OCI-M1 (cell line): ENCODE data around the gene OPHN1.
A peak's percentile ranks its signal among the peaks of the same experiment; 100 is the strongest.
"Not testable (repeated sequence)": the region's sequence is repeated elsewhere in the genome, so short reads cannot be mapped to it uniquely, and the experiment has no call there.

ENCODE experiments used
- DNase-seq: peaks from one replicate; lab custom pipeline; 2025; lab: John Stamatoyannopoulos, UW

The OPHN1 gene

GRCh38 chrX:68355629-68355920 lies 77.7 kb downstream of the OPHN1 start:
- DNase-seq = no peak

GRCh38 chrX:68354879-68355628 lies 78.2 kb downstream of the OPHN1 start:
- DNase-seq = no peak

DNA sequence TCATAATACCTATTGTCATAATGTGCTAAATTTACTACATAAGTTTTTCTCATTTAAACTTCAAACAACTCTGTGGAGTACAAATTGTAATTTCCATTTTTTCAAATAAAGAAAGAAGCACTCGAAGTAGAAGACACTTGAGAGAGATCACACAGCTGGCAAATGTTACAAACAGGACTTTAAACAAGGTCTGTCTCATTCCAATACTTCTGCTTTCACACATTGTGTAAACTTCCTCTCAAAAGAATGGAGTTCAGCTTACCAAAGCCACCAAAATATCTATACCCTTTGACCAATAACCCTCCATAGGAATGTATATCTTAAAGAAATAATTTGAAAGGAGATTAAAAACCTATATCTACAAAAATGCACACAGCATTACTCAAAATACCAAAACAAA lies 88.3 kb downstream of the OPHN1 start:
- no peak for DNase-seq

DNA sequence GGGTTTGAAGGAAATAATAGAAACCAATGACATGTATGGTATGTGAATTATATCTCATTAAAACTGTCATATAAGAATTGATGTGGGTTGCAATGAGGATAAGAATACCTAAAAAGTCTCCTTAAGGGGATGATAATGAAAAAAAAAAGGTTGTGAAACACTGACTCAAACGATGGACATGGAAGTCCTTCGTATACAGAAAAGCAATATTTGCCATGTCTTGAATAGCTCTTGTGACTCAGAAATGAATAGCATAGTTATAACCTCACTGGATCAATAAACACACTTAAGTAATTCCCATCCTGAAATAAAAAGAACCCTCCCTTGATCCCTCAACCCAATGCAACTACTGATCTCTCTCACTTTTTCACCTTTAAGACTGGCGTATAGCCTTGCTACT lies 89.7 kb downstream of the OPHN1 start:
- no peak for DNase-seq

DNA sequence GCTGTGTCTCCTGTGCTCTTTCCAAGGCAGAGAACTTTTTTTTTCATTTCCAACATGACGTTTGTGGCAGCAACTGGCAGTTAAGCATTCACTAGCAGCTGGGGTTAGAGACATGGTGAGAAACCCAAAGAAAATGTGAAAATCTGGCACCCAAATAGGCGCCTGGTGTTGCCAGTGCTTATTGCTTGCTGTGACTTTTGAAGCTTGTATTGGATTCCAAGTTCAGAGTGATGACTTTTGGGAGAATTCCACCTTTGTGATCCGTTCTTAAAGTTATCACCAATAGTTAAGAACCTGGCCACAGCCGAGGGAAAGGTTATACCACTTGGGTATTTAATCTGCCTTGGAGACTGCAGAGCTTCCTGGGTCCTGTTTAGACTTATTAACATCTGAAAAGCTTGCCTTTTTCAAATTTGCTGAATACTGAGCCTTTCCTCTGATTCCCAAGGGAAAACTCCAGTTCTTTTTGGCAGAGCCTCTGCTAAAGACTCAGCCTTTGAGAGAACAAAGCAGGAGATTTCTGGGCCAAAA lies 101.0 kb downstream of the OPHN1 start:
- no peak for DNase-seq

- not testable (repeated sequence) for DNase-seq
Measured at GRCh38 chrX:68326841-68327240, 106.5 kb downstream of the OPHN1 start.

- peak; percentile 1 for DNase-seq
Measured at GRCh38 chrX:68307769-68308168, 125.5 kb downstream of the OPHN1 start.

DNA sequence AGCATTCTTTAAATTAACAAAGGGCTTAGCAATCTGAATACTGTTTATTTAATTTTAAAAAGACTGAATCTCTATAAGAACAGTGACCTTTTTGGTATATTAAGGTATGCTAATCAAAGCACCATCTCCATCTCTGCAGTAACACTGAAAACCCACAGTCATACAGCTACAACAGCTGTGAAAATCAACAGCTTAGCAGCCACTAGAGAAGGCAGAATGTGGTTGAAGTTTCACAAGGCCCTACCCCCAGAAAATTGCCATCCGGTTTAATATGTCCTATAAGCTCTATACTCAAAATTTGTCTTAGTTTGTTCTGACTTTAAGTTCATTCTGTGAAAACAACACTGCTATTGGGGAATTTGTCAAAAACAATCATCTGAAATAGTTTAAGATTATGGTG lies 128.7 kb downstream of the OPHN1 start:
- no peak for DNase-seq

- peak; percentile 12 for DNase-seq
Measured at GRCh38 chrX:68299898-68300297, 133.4 kb downstream of the OPHN1 start.

DNA sequence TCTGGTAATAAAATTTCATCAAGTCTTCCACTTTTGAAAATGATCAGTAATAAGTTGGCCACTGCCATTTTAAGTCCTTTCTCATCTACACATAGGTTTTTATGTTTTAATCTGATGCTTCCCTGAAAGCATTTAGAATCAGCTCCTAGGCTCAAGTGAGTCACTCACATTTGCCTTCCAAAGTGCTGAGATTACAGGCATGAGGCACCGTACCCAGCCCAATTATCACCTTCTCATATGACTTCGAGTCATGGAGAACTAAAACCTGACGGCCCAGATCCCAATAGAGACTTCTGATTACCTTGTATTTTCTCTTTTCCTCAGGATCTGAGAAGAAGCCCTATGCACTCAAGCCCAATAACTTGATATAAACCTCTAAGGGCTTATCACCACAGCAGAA lies 140.8 kb downstream of the OPHN1 start:
- DNase-seq = no peak

GRCh38 chrX:68288127-68288526 lies 145.2 kb downstream of the OPHN1 start:
- no peak for DNase-seq

GRCh38 chrX:68287419-68287818 lies 145.9 kb downstream of the OPHN1 start:
- DNase-seq = no peak

DNA sequence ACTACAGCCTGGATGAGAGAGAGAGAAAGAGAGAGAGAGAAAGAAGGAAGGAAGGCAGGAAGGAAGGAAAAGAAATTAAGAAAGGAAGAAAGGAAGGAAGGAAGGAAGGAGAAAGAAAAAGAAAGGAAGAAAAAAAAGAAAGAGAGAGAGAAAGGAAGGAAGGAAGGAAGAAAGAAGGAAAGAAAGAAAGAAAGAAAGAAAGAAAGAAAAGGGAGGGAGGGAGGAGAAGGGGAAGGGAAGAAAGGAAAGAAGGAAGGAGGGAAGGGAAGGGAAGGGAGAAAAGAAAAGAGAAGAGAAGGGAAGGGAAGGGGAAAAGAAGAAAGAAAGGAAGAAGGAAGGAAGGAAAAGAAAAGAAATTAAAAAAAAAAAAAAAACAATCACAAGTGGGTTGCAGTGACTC lies 146.3 kb downstream of the OPHN1 start:
- no peak for DNase-seq

DNA sequence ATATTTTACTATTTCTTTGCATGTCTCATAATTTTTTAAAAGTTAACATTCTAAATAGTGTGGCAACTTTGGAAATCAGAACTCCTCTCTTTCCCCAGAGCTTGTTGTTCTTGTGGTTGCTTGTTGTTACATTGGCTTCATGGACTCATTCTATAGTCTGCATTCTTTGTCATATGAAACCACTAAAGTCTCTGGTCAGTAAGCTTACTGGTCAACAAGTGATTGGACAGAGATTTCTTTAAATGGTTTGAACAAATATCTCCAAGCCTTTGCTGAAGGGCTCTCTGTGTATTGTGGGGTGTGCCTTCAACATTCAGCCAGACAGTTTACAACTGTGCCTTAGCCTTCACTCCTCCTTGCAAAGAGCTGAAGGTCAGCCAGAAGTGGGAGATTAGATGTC lies 147.2 kb downstream of the OPHN1 start:
- no peak for DNase-seq

- DNase-seq = no peak
Measured at GRCh38 chrX:68284281-68284904, 148.9 kb downstream of the OPHN1 start.

- DNase-seq = peak; percentile 30
Measured at GRCh38 chrX:68273887-68274286, 159.4 kb downstream of the OPHN1 start.

DNA sequence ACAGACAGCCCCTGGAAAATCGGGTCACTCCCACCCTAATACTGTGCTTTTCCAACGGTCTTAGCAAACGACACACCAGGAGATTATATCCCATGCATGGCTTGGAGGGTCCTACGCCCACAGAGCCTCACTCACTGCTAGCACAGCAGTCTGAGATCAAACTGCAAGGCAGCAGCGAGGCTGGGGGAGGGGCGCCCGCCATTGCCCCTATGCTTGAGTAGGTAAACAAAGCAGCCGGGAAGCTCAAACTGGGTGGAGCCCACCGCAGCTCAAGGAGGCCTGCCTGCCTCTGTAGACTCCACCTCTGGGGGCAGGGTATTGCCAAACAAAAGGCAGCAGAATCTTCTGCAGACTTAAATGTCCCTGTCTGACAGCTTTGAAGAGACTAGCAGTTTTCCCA lies 168.5 kb downstream of the OPHN1 start:
- not testable (repeated sequence) for DNase-seq

DNA sequence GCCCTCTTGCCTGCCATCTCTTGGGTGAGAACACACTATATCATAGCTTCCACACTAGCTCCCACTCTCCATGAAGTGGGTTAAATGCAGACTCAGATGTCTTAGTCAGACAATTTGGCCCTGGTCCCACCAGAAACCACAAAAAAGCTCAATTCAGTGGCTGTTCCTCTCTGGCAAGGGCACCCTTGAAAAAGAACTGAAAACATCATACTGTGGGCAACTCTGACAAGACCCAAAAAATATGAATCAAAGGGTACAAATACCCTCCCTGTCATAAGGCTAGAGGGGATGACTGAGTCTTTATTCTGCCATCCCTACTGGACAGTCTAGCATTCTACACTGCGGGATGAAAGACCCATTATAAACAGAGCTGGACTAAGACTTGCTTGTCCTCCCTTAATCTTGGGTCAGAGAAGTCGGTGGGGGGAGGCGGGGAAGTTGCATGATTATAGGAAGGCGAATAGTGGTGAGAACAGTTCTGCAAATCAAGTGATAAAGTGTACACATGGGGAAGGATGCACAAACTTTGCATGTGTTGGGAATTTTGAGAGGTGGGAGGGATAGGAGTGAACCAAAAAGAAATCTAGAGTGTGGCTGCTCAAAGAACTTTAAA lies 172.1 kb downstream of the OPHN1 start:
- DNase-seq = peak; percentile 63

DNA sequence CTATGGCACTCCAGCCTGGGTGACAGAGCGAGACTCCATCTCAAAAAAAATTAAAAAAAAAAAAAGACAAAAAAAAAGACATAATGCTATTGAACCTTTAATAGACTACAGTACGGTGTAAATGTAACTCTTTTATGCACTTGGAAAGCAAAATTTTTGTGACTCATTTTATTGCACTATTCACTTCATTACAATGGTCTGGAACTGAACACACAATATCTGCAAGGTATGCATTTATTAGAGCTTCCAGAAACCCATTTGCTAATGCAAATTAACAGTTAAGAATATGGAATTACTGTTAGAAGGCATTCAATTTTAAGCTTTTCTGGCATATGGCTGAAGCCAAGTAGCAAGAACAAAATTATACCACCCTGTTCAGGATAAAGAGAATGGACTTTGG lies 176.3 kb downstream of the OPHN1 start:
- DNase-seq = no peak

DNA sequence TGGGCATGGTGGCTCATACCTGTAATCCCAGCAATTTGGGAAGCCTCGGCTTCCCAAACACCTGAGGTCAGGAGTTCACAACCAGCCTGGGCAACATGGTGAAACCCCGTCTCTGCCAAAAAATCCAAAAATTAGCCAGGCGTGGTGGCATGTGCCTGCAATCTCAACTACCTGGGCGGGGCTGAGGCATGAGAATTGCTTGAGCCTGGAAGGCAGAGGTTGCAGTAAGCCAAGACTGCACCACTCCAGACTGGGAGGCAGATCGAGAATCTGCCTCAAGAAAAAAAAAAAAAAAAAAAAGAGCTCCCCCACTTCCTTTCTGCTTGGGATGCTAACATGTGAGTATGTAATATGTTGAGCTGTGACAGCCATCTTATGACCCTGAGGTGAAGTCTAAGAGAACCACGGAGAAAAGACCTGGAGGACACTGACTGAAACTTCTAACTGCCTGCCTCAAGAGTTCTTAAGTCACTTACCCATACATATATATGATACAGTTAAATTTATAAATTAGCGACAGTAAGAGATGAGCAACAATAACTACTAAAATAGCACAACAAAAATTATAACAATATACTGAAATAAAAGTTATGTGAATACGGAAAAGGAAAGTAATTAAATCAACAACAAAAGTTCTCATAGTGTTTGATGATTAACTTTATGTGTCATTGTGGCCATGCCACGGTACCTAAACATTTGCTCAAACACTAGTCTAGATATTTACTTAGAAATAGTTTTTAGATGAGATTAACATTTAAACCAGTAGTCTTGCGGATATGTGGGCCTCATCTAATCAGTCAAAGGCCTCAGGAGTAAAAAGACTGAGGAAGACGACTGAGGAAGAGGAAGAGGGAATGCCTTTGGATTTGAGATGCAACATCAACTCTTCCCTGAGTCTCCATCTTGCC lies 178.3 kb downstream of the OPHN1 start:
- DNase-seq = no peak

GRCh38 chrX:68252664-68253063 lies 180.6 kb downstream of the OPHN1 start:
- peak; percentile 7 for DNase-seq

DNA sequence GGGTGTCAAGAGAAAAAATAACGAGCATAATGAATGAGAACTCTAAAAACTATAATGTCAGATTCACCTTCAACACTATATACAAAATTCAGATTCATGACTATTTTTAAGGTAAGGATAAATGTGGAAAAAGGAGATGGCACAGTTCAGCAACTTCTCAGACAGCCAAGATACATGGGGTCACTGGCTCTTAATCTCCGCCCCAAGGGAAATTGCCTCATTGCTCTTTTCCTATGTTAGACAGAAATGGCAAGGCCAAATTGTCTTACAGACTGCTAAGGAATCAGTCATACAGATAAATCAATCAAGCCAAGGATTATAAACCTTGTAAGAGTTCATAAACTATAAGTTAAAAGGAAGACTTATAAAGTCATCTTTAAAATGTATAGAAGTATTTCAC lies 183.4 kb downstream of the OPHN1 start:
- DNase-seq = no peak
